G401 (cell line): ENCODE results near the gene COL15A1. TPM values are rescaled to one million over a fixed set of nuclear protein-coding genes. Genes with fewer than 3 reads are reported as not detected.
A peak's percentile ranks its signal among the peaks of the same experiment; 100 is the strongest.

Source experiments
- DNase-seq: peaks from one replicate; pipeline ENCODE4 v3.0.0-alpha.2; 2015; ENCODE audit warnings: low spot score
- in situ Hi-C: cut with HindIII; loops from 2 replicates; pipeline ENCODE4 v1.10.0; 2016; ENCODE audit warnings: low sequenced_read_pairs, mixed read lengths
- total RNA-seq: library from RNA; depleted of rRNA; stranded (reverse); fragments of >200 nt; shearing (Covaris generic); gene quantifications from 2 replicates; pipeline ENCODE4 v1.2.3, GENCODE V29; 2014

Gene COL15A1
- total RNA-seq, 1 experiment from 2014 or later, result not detected

DNA sequence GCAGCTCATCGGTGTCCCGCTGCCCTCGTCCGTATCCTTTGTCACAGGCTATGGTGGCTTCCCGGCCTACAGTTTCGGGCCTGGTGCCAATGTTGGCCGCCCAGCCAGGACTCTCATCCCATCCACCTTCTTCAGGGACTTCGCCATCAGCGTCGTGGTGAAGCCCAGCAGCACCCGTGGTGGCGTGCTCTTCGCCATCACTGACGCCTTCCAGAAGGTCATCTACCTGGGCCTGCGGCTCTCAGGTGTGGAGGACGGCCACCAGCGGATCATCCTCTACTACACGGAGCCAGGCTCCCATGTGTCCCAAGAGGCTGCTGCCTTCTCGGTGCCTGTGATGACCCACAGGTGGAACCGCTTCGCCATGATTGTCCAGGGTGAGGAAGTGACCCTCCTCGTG lies 41.9 kb downstream of the COL15A1 start:
- in situ Hi-C loops, result no loop called here

DNA sequence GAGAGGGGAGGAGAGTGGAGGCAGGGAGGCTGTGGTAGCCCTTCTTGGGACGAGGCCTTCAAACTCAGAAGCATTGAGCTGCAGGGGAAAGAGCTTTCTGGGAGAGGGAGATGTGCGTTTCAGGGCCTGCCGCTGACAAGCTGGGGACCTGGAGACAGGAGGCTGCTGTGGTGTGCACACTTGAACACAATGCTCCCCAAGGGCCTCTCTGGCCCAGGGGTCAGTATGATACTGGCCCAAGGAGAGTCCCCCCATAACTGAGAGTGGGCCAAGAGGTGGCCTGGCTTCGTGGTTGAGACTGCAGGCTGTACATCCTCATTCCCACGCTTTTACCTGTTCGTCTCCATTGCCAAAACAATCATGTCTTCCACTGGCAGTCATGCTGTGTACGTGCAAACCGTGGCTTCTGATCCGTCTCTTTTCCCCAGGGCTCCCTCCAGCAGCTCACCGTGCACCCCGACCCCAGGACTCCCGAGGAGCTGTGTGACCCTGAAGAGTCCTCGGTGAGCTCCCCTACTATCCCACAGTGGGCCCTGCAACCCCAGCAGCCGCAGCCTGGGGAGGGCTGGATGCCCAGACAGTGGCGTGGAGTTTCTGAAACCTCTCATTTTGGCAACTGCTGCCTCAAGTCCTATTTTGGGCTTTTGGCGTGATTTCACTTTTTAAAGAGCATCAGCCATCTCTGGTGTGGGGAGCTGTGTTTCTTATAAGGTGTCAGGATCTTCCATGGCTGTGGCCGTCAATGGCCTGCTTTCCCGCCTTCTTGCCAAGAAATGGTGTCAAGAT lies 43.4 kb downstream of the COL15A1 start:
- in situ Hi-C loops, result no loop called here

More for the DNA sequence above, 41.9 kb downstream of the COL15A1 start:
- DNase-seq, result no peak

DNA sequence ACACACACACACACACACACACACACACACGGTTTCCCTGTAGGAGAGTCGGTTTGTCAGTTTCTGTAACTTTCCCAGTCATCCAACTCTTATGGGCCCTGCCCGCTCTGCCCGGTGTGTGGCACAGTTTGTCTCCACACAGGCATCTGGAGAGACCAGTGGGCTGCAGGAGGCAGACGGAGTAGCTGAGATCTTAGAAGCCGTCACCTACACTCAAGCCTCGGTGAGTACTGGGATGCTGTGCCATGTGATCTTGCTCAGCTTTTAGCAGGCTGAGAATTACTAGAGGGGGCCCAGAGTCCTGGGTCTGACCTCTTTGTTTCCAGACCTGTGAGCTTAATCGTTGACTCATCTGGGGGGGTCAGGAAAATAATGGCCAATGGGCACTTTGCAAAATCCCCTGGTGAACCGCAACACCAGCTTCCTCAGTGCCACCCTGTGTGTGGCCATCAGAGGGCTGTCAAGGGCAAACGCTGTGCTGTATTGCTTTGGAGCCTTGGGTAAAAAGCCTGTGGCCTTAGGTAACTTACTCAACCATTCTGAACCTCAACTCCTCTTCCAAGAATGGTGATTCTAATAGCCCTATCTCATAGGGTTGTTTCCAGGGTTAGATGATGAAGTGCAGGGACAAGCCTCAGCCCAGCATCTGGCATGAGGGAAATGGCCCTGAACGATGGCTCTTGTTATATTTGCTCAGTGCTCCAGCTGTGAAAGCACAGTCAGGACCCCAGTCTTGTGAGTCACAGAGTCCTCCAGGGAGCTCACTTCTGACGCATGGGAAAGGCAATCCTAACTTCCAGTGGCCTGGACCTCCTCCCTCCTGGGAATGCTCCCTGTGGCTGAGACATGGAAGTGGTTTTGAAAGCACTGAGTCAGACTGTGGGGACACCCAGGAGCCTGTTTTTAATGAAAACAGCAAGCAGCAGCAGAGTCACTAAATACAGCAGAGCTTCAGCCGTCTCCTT lies 45.6 kb downstream of the COL15A1 start:
- in situ Hi-C loops, result no loop called here
- DNase-seq, result no peak

More for the DNA sequence above, 43.4 kb downstream of the COL15A1 start:
- no peak for DNase-seq

DNA sequence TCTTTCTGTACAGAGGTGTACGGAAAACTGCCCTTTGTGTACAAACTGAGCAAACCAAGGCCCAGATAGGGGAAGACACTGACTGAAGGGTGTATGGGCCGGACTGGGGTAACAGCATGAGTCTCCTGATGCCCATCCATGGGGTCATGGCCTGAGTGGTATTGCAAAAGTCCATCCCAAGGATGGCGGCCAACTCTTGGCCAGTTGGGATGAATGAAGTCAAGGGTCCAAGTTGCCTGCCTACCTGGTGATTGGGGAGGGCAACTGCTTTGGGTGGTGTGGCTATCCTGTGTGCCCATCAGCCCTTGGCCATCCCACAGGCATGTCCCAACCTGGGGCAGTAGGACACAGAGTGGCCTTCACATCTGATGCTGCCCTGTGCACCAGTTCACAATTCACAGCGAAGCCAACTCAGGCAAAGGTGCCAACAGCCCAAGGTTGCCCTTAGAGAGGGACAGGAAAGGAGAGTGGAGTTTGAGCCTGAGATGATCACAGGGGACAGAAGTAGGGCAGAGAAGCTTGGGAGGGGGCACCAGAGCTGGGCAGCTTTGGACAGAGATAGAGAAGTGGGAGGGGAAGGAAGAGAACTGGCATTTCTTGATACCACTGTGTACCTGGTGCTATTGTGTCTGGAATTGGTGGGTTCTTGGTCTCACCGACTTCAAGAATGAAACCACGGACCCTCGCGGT lies 46.6 kb downstream of the COL15A1 start:
- in situ Hi-C loops, result no loop called here
- DNase-seq, result no peak

DNA sequence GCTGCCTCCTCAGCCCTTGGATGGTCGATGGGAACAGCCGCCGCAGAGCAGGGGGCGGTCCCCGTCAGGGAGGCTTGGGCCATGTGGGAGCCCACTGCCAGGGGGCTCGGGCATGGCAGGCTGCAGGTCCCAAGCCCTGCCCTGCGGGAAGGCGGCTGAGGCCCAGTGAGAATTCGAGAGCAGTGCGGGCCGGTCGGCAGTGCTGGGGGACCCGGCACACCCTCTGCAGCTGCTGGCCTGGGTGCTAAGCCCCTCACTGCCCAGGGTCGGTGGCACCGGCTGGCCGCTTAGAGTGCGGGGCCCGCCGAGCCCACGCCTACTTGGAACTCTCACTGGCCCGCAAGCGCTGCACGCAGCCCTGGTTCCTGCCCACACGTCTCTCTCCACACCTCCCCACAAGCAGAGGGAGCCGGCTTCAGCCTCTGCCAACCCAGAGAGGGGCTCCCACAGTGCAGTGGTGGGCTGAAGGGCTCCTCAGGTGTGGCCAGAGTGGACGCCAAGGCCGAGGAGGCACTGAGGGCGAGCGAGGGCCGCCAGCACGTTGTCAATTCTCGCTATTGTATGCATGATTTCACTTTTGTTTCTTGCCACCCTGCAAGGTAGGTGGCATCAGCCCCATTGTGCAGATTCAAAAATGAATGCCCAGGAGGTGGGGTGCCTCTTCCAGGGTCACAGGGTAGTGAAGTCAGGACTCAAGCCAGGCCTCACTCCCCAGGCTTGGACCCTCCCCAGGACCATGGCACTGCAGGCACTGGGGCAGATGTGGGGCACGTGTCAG lies 48.6 kb downstream of the COL15A1 start:
- in situ Hi-C loops, result no loop called here
- DNase-seq, result no peak

DNA sequence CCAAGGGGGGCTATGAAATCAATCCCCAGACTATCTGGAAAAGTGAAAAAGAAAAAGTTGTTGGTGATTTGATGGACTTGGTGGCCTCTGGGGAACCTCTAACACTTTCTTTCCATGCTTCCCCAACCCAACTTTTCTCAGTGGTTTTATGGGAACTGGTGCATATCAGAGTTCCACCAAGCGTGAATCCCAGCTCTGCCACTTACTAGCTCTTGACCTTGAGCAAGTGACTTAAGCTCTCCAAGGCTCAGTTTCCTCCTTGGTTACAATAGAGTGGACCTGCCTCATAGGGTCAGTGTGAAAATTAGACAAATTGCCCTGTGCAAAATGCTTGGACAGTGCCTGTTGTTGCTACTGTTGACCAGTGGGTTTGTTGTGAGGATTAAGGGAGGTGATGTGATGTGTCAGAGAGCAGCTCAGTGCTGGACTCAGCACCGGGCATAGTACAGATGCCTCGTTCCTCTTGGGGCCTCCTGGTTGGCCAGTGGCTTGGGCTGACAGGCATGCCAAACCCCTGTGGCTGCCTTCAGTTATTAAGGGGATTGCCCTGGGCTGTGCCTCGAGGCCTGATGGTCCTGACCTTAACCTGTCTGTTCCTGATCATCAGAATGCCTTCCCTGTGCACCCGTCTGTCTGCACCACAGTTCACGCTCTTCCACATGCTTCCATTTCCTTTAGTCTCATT lies 49.3 kb downstream of the COL15A1 start:
- no peak for DNase-seq
- in situ Hi-C loops, result no loop called here

DNA sequence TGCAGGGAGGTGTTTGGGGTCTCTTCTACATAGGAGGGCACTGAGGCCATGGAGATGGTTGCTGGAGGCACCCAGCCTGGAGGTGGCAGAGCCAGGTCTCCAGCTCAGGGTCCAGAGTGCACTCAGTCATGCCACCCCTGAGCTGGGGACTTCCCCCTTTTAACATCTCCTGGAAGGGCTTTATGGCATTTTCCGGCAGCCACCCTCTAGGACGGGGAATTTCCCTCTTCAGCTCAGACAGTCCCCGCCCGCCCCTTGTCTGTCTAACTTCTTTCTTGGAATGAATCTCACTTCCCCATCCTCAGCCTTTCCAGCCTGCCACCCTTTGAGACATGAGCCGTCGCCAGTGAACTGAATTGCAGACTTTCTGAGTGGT lies 49.9 kb downstream of the COL15A1 start:
- no peak for DNase-seq
- in situ Hi-C loops, result no loop called here

DNA sequence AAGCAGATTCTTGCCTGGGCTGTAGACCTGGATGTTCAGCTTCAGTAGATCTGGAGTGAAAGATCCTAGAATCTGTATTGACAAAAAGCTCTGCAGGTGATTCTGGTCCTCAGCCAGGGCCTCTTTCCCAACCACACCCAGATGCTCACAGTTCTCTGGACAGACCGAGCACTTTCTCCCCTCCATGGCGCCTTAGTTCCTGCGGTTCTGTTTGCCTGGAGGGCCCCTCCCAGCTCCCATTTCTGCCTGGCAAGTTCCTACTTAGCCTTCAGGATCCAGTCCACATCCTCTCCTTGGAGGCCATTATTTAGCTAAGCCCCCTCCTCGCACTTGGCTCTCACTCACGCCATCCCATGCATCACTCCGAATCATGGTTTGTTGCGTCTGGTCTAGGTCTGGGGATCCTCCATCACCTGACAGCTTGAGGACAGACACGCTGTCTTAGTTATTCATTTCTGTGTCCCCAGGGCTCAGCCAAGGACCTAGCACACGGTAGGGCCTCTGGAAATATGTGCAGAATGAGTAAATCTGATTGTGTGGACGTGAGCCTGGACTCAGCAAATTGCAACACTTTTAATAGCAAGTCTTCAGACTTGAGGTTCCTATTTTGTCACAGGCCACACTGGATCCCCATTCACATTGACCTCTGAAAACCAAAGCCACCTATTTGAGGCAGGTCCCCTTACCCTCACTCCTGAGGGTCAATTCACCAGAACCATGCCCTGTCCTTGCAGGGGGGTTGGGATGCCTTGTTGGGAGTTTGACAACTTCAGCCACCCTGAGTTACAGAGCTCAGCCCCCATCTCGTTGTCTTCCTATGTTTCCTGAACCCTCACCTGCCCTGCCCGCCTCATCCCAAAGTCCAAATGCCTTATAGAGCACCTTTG lies 50.7 kb downstream of the COL15A1 start:
- no peak for DNase-seq
- in situ Hi-C loops, result no loop called here

DNA sequence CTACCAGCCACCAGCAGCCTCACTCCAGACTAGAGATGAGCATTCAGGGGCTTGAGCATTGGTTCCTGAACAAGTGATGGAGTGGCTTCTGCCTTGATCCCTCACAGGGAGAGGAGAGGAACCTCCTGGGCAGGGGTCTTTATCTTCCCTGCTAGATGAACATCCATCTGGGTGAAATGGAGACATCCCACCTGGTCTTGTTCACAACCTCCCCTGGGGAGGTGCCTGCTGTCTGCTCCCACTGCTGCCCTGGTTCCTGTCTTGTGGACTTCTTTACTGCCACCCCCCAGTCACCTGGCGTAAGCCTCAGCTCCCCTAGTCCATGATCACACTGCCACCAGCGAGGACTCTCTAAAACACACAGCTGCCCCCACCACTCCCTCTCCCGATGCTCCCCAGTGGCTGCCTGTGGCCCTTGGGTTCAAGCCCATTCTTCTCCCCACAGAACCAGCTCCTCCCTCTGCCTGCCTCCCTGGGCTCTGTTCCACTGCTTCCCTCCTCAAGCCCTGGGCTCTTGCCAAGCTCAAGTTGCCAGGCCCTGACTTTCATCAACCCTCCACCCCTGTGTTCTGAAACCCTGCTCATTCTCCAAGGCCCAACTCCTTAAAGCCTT lies 51.5 kb downstream of the COL15A1 start:
- in situ Hi-C loops, result no loop called here
- DNase-seq, result no peak

DNA sequence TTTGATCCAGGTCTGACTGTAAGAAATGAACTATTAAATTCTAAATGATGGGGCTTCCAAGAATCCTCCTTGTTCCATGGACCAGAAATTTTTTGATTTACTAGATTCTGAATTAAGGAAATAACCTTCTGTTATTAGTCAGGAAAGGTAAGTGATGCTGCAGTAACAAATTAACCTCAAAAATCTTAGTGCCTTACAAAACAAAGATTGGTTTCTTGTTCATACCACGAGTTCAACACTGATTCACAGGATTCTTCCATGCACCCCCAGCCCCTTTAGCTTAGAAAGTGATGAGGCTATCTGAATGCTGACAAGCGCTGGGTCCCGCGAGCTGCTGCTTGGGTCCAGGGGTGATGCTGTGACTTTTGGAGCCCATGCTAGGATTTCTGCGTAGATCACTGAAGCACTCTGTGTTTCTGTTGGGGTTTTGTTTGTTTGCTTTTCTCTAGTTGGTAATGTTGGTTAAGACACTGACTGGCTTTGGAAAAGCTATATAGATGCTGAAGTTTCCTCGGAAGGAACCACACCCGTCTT lies 52.3 kb downstream of the COL15A1 start:
- in situ Hi-C loops, result no loop called here
- DNase-seq, result no peak

DNA sequence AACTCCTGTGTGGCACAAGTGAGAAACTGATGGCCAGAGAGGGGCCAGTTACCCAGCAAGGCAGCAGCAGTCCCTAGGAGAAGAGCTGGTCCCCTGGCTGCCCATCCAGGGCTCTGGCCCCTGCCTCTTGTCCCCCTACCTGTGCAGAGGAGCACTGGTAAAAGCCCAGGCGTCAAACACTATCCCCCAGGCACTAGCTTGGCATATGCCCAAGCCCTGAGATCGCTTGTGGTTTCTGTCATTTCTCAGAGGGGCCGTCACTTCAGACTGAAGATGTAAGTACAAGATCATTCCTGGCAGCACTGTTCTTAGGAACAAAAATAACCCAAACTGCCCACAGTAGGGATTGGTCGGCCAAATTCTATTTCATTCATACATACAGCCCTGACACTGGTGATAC lies 53.9 kb downstream of the COL15A1 start:
- in situ Hi-C loops, result no loop called here
- no peak for DNase-seq

DNA sequence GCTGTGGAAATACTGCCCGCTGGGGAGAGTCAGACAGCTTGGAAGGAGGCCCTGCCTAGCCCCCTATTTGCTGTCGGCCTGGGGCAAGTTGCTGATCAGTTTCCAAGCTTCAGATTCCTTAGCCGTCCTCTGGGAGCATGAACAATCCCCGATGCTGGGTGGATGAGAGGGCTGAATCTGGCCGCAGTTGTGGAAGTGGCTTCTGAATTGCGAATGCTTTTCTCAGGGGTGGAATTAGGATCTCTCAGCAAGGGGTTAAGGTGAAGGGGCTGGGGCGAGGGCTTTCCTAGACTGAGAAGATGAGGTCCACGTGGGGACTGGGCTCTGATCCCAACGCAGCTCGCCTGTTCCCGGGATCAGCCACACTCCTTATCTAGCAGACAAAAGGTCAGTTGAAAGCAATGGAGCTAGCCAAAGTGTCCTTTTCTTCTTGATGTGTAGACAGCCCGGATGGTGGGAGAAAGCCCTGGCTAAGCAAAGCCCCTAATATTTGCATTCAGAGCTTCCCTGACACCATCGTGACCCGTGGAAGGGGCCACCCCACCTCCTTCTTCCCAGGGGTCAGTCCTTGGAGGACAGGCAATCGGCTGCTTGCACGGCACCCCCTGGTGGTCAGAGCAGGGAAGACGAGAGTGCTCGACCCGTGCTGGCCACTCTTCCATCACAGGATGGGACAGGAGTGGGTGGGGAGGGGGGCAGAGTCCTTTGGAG lies 54.9 kb downstream of the COL15A1 start:
- DNase-seq, result peak; percentile 75
- in situ Hi-C loops, result no loop called here

DNA sequence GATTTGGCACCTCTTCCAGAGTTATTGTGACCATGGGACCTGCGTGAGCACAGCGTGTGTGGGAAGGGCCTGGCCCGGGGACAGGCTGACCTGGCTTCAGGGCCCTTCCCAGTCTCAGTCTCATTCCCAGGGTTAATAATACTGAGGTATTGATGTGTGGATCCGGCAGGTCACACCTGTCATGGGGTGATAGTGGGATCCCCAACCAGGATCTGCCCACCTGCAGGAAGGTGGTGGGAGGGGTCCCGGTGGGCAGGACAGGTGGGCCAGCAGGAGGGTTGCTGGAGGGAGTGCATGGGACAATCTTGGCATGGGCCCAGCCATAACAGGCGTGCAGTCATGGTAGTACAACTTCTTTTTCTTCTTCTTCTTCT lies 55.4 kb downstream of the COL15A1 start:
- no peak for DNase-seq
- in situ Hi-C loops, result no loop called here

DNA sequence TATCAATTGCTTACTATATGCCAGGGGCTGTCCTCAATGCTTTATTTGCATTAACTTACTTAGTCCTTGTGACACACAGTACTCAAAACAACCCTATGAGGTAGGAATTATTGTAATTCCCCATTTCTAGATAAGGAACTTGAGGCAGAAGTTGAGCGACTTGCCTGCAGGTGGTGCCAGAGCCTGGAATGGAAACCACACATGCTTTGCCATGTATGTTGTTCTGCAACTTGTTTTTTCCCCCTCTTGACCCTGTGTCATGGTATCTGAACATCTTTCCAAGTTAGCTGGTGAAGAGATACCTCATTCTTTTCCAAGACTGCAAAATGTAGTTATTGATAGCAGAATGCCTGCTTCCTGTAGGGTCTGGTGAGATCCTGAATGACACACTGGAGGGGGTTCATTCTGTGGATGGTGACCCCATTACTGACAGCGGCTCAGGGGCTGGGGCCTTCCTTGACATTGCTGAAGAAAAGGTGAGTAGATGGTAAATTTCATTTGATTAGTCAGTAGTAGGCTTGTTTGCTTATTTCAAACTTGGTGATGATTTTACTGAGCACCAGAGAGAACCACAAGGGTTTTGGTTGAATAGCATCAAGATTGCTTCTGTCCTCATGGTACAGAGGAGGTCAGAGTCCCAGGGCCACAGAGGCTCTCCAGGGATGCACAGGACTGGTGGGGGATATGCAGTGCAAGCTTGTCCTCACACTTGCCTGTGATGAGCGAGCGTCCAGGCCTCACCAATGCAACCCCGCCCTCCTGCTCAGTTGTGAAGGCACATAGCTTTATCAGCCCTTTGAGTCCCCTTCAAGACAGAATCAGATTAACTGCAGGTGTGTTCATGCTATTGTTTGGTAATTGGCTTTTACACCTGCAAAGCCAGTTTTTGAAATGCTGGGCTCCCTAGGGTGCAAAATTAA lies 57.0 kb downstream of the COL15A1 start:
- in situ Hi-C loops, result no loop called here
- DNase-seq, result peak; percentile 44

DNA sequence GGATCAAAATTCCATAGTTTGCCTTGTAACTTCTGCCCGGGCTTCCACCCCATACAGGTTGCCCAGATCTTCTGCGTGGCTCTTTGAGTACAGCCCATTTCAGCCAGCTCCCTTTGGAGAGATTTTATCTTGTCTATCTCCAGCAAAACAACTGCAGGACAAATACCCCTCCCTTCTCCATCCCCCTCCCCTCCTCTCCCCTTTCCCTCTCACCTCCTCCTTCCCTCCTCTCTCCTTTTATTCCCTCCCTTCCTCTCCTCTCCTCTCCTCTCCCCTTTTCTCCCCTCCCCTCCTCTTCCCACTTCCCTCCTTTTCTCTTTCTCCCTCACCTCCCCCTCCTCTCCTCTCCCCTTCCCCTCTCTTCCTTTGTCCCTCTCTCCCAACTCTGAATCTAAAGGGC lies 58.2 kb downstream of the COL15A1 start:
- DNase-seq, result no peak
- in situ Hi-C loops, result no loop called here
